Naive thymus-derived CD4-positive, alpha-beta T cell (primary cell): ENCODE results near the gene GRM5. TPM values are rescaled to one million over a fixed set of nuclear protein-coding genes. Genes with fewer than 3 reads are reported as not detected.
"Not testable (repeated sequence)": the region's sequence is repeated elsewhere in the genome, so short reads cannot be mapped to it uniquely, and the experiment has no call there.

Source experiments
- ATAC-seq: fragments of 150-1000 bp; cut with Tn5 transposase; 2 replicates; pipeline ENCODE4 v1.10.0; 2021; ENCODE audit warnings: mild to moderate bottlenecking, moderate library complexity
- CTCF ChIA-PET: fragments of 350-600 bp; sonication (Branson Sonifier 250); formaldehyde crosslinking; loops from one replicate; lab custom pipeline; 2021; ENCODE audit warnings: antibody characterized with exemption; lab: Charles Lee
- POLR2A ChIA-PET: fragments of 350-600 bp; sonication (Branson Sonifier 250); formaldehyde crosslinking; loops from one replicate; lab custom pipeline; 2021; ENCODE audit warnings: antibody characterized with exemption, inconsistent platforms; lab: Charles Lee
- DNase-seq, 9 donors: peaks; one replicate each; pipeline versions ENCODE4 v3.0.0 to v3.0.0-alpha.2; 2020 to 2022; ENCODE audit warnings: mixed read lengths in 1 of 9
- H3K27ac ChIP-seq: one replicate; pipeline ENCODE4 v1.7.0; 2013; ENCODE audit warnings: mild to moderate bottlenecking, low read depth, low read length, moderate library complexity
- H3K27me3 ChIP-seq, 2 donors: one replicate each; pipeline ENCODE4 v1.7.0; 2013; ENCODE audit warnings: low read length in 2 of 2, mild to moderate bottlenecking in 2 of 2, moderate library complexity in 2 of 2; ENCODE audit not compliant: control insufficient read depth in 2 of 2, insufficient read depth in 2 of 2
- H3K36me3 ChIP-seq, 3 experiments: 1 replicate in 2 of 3; 2 replicates in 1 of 3; pipeline ENCODE4 v1.7.0; 2013; ENCODE audit warnings: low read length in 3 of 3, mild to moderate bottlenecking in 3 of 3, moderate library complexity in 1 of 3; ENCODE audit not compliant: insufficient read depth in 3 of 3, control insufficient read depth in 2 of 3
- H3K4me1 ChIP-seq, 2 donors: one replicate each; pipeline ENCODE4 v1.7.0; 2013; ENCODE audit warnings: low read length in 2 of 2, mild to moderate bottlenecking in 2 of 2, moderate library complexity in 1 of 2; ENCODE audit not compliant: control insufficient read depth in 2 of 2, insufficient read depth in 2 of 2
- H3K4me3 ChIP-seq: 2 replicates; pipeline ENCODE4 v1.7.0; 2013; ENCODE audit warnings: mild to moderate bottlenecking, low read length
- H3K9me3 ChIP-seq, 3 experiments: 1 replicate in 2 of 3; 2 replicates in 1 of 3; pipeline ENCODE4 v1.7.0; 2013; ENCODE audit warnings: low read length in 3 of 3; ENCODE audit not compliant: control insufficient read depth in 2 of 3
- H3K27ac Mint-ChIP-seq, 9 donors: one replicate each; pipeline ENCODE4 v1.8.0; 2020 to 2022; ENCODE audit warnings: mixed read lengths in 9 of 9, mild to moderate bottlenecking in 8 of 9, moderate library complexity in 5 of 9, inconsistent platforms in 2 of 9
- H3K27me3 Mint-ChIP-seq, 5 donors: one replicate each; pipeline ENCODE4 v1.8.0; 2021 to 2022; ENCODE audit warnings: mixed read lengths in 5 of 5, mild to moderate bottlenecking in 1 of 5
- H3K36me3 Mint-ChIP-seq, 5 donors: one replicate each; pipeline ENCODE4 v1.8.0; 2020 to 2022; ENCODE audit warnings: mixed read lengths in 5 of 5, mild to moderate bottlenecking in 3 of 5, inconsistent platforms in 1 of 5
- H3K4me1 Mint-ChIP-seq, 7 donors: one replicate each; pipeline ENCODE4 v1.8.0; 2020 to 2022; ENCODE audit warnings: mixed read lengths in 7 of 7, mild to moderate bottlenecking in 3 of 7, inconsistent platforms in 1 of 7
- H3K4me3 Mint-ChIP-seq, 10 donors: one replicate each; pipeline ENCODE4 v1.8.0; 2020 to 2022; ENCODE audit warnings: mild to moderate bottlenecking in 10 of 10, mixed read lengths in 10 of 10, moderate library complexity in 6 of 10, inconsistent platforms in 2 of 10
- H3K9me3 Mint-ChIP-seq, 11 donors: one replicate each; pipeline ENCODE4 v1.8.0; 2020 to 2022; ENCODE audit warnings: mixed read lengths in 11 of 11, mild to moderate bottlenecking in 4 of 11, inconsistent platforms in 1 of 11, moderate library complexity in 1 of 11
- intact Hi-C, 2 donors: fragments of 100-400 bp; cut with micrococcal nuclease; formaldehyde crosslinking; loops; one replicate each; pipeline ENCODE4 v1.15.1; 2023
- polyA plus RNA-seq, 2 donors: library from polyadenylated mRNA; unstranded; fragments of 300-500 nt; fragmentation: Illumina TruSeq; gene quantifications; one replicate each; pipeline ENCODE4 v1.2.3, GENCODE V29; 2021
- total RNA-seq, 6 experiments: library from RNA in 5 of 6; stranded (reverse) in 5 of 6; gene quantifications; 1 replicate in 5 of 6; 2 replicates in 1 of 6; pipeline ENCODE4 v1.2.3 and lab custom pipeline; 2021 to 2026

GRM5 gene
- total and polyA plus RNA-seq, 7 experiments from 2014 or later, result not detected

- CTCF ChIA-PET, result no interaction called here
Observed at GRCh38 chr11:88478136-88478815, 587.5 kb downstream of the GRM5 start.

GRCh38 chr11:88475991-88476418 lies 589.8 kb downstream of the GRM5 start:
- H3K27me3 ChIP-seq, result no peaks in the 10 kb centered on the region
- H3K9me3 Mint-ChIP-seq, result no peaks in the 10 kb centered on the region
- no peak overlapping the region for H3K27ac Mint-ChIP-seq
- H3K4me3 Mint-ChIP-seq, result no peak overlapping the region
- H3K36me3 ChIP-seq, result no peaks in the 10 kb centered on the region
- H3K4me3 ChIP-seq, result no peak overlapping the region
- H3K27me3 Mint-ChIP-seq, result peaks cover 0 to 10% (median 3%) of the 10 kb centered on the region in 5 donors
- CTCF ChIA-PET, result no interaction called here
- no peak overlapping the region for H3K27ac ChIP-seq
- no peaks in the 10 kb centered on the region for H3K4me1 ChIP-seq
- H3K9me3 ChIP-seq, result no peaks in the 10 kb centered on the region
- no peak for ATAC-seq
- intact Hi-C loops, result no loop called here
- POLR2A ChIA-PET, result no interaction called here
- H3K36me3 Mint-ChIP-seq, result no peaks in the 10 kb centered on the region
- no peak for DNase-seq
- H3K4me1 Mint-ChIP-seq, result peaks cover 0 to 2% (median 0%) of the 10 kb centered on the region in 7 donors

More at GRCh38 chr11:88478136-88478815, 587.5 kb downstream of the GRM5 start:
- Mint-ChIP-seq H3K9me3 (no peaks in the 10 kb centered on the region), H3K27ac (no peak overlapping the region), H3K27me3 (peaks cover 0 to 16% (median 3%) of the 10 kb centered on the region in 5 donors), H3K4me3 (no peak overlapping the region), H3K4me1 (peaks cover 0 to 2% (median 0%) of the 10 kb centered on the region in 7 donors), H3K36me3 (no peaks in the 10 kb centered on the region)
- DNase-seq, result no peak
- Histone ChIP-seq H3K27ac (no peak overlapping the region), H3K4me3 (no peak overlapping the region), H3K27me3 (no peaks in the 10 kb centered on the region), H3K36me3 (no peaks in the 10 kb centered on the region), H3K9me3 (no peaks in the 10 kb centered on the region), H3K4me1 (no peaks in the 10 kb centered on the region)
- no peak for ATAC-seq
- intact Hi-C loops, result no loop called here
- POLR2A ChIA-PET, result no interaction called here

GRCh38 chr11:88474655-88475054 lies 591.1 kb downstream of the GRM5 start:
- no peaks in the 10 kb centered on the region for H3K9me3 Mint-ChIP-seq
- Histone ChIP-seq H3K36me3 (no peaks in the 10 kb centered on the region), H3K9me3 (no peaks in the 10 kb centered on the region), H3K4me3 (no peak overlapping the region), H3K27ac (no peak overlapping the region), H3K27me3 (no peaks in the 10 kb centered on the region), H3K4me1 (no peaks in the 10 kb centered on the region)
- ChIA-PET CTCF (no interaction called here), POLR2A (no interaction called here)
- H3K27ac Mint-ChIP-seq, result no peak overlapping the region
- peaks cover 0 to 2% (median 0%) of the 10 kb centered on the region in 7 donors for H3K4me1 Mint-ChIP-seq
- H3K27me3 Mint-ChIP-seq, result peaks cover 0 to 10% (median 3%) of the 10 kb centered on the region in 5 donors
- intact Hi-C loops, result no loop called here
- DNase-seq (no peak), ATAC-seq (peak; percentile 55)
- no peak overlapping the region for H3K4me3 Mint-ChIP-seq
- H3K36me3 Mint-ChIP-seq, result no peaks in the 10 kb centered on the region

- H3K27ac Mint-ChIP-seq, result no peak overlapping the region
- Histone ChIP-seq H3K4me3 (no peak overlapping the region), H3K36me3 (no peaks in the 10 kb centered on the region), H3K4me1 (no peaks in the 10 kb centered on the region), H3K9me3 (no peaks in the 10 kb centered on the region), H3K27me3 (no peaks in the 10 kb centered on the region), H3K27ac (no peak overlapping the region)
- H3K36me3 Mint-ChIP-seq, result peaks cover 0 to 4% (median 0%) of the 10 kb centered on the region in 5 donors
- no peak overlapping the region for H3K4me3 Mint-ChIP-seq
- H3K27me3 Mint-ChIP-seq, result peaks cover 3 to 19% (median 5%) of the 10 kb centered on the region in 5 donors
- ATAC-seq, result no peak
- peaks cover 0 to 2% (median 0%) of the 10 kb centered on the region in 7 donors for H3K4me1 Mint-ChIP-seq
- CTCF ChIA-PET, result no interaction called here
- POLR2A ChIA-PET, result no interaction called here
- DNase-seq, result no peak
- peaks cover 0 to 3% (median 0%) of the 10 kb centered on the region in 11 donors for H3K9me3 Mint-ChIP-seq
- intact Hi-C loops, result no loop called here
Observed at GRCh38 chr11:88469561-88470225, 596.1 kb downstream of the GRM5 start.

- Mint-ChIP-seq H3K4me1 (no peaks in the 10 kb centered on the region), H3K27me3 (peaks cover 0 to 29% (median 4%) of the 10 kb centered on the region in 5 donors), H3K27ac (no peak overlapping the region), H3K4me3 (no peak overlapping the region), H3K36me3 (peaks cover 0 to 9% (median 4%) of the 10 kb centered on the region in 5 donors), H3K9me3 (peaks cover 1 to 15% (median 7%) of the 10 kb centered on the region in 11 donors)
- ATAC-seq (no peak), DNase-seq (no peak)
- no peak overlapping the region for H3K27ac ChIP-seq
- ChIA-PET CTCF (no interaction called here), POLR2A (no interaction called here)
- no peaks in the 10 kb centered on the region for H3K36me3 ChIP-seq
- H3K27me3 ChIP-seq, result no peaks in the 10 kb centered on the region
- no peaks in the 10 kb centered on the region for H3K9me3 ChIP-seq
- H3K4me1 ChIP-seq, result no peaks in the 10 kb centered on the region
- intact Hi-C loops, result no loop called here
- H3K4me3 ChIP-seq, result no peak overlapping the region
Observed at GRCh38 chr11:88464528-88464927, 601.3 kb downstream of the GRM5 start.

GRCh38 chr11:88463301-88463700 lies 602.5 kb downstream of the GRM5 start:
- H3K9me3 ChIP-seq, H3K4me1 ChIP-seq, H3K4me1 Mint-ChIP-seq, H3K36me3 Mint-ChIP-seq, CTCF ChIA-PET, intact Hi-C loops, ATAC-seq, POLR2A ChIA-PET, H3K27me3 ChIP-seq, H3K4me3 ChIP-seq, H3K4me3 Mint-ChIP-seq, H3K27ac ChIP-seq, H3K36me3 ChIP-seq, H3K27ac Mint-ChIP-seq, DNase-seq: not testable (repeated sequence)
- Mint-ChIP-seq H3K9me3 (peaks cover 3 to 18% (median 9%) of the 10 kb centered on the region in 11 donors), H3K27me3 (peaks cover 0 to 35% (median 4%) of the 10 kb centered on the region in 5 donors)
